ENCODE measurements around the gene CDT1. TPM values are rescaled to one million over a fixed set of nuclear protein-coding genes. Genes with fewer than 3 reads are reported as not detected.

CDT1 gene
- total RNA-seq, 1 experiment from 2014 or later = 16.6 TPM

DNA sequence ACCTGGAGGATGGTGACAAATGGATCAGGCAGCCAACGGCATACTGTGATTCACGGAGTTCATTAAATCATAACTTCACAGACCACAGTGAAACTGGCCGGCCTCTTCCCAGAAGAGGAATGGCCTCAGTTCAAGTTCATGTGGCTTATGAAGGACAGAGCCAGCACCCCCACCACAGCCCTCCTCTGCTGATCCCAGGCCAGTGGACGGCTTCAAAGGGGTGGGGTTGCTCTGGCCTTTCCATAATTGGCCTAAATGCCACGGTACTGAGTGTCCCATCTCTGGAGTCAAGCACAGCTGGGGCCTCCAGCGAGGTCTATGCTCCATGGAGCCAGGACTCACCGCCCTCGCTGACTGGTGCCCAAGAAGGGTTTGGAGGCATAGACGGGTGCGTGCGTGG is 31.8 kb downstream of the CDT1 start:
- no peaks in the 10 kb centered on the region for H3K9me3 Mint-ChIP-seq (ENCODE audit: unreplicated experiment)
- H3K27me3 Mint-ChIP-seq (ENCODE audit: insufficient read depth, unreplicated experiment) = no peaks in the 10 kb centered on the region
- H3K4me1 Mint-ChIP-seq (ENCODE audit: insufficient read depth, unreplicated experiment) = no peaks in the 10 kb centered on the region
- no peak overlapping the region for H3K27ac Mint-ChIP-seq (ENCODE audit: low read depth, unreplicated experiment)
- POLR2A ChIA-PET = interaction anchor here (0.6 to 0.7 kb wide), 3 partner anchors 9 to 391 kb away, joined by 3 to 4 read pairs (median 3); partner anchors contain the start of genes GALNS and TRAPPC2L
- TF ChIP-seq, protein P1, sequence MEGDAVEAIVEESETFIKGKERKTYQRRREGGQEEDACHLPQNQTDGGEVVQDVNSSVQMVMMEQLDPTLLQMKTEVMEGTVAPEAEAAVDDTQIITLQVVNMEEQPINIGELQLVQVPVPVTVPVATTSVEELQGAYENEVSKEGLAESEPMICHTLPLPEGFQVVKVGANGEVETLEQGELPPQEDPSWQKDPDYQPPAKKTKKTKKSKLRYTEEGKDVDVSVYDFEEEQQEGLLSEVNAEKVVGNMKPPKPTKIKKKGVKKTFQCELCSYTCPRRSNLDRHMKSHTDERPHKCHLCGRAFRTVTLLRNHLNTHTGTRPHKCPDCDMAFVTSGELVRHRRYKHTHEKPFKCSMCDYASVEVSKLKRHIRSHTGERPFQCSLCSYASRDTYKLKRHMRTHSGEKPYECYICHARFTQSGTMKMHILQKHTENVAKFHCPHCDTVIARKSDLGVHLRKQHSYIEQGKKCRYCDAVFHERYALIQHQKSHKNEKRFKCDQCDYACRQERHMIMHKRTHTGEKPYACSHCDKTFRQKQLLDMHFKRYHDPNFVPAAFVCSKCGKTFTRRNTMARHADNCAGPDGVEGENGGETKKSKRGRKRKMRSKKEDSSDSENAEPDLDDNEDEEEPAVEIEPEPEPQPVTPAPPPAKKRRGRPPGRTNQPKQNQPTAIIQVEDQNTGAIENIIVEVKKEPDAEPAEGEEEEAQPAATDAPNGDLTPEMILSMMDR (IDR thresholded peaks at IDR 0.05; ENCODE audit: unreplicated experiment) = no peak
- DNase-seq (ENCODE audit: unreplicated experiment) = no peak
- no TSS peak for BruUV-seq (replicated peaks)
- peaks cover 6% of the 10 kb centered on the region for H3K36me3 Mint-ChIP-seq (ENCODE audit: insufficient read depth, unreplicated experiment)
- H3K4me3 Mint-ChIP-seq (ENCODE audit: unreplicated experiment) = no peak overlapping the region
- CTCF ChIA-PET = no interaction called here
- intact Hi-C loops (cut with micrococcal nuclease) = no loop called here

- TF ChIP-seq, protein P1 (IDR thresholded peaks at IDR 0.05; ENCODE audit: unreplicated experiment) = no peak
- H3K4me1 Mint-ChIP-seq (ENCODE audit: insufficient read depth, unreplicated experiment) = no peaks in the 10 kb centered on the region
- H3K36me3 Mint-ChIP-seq (ENCODE audit: insufficient read depth, unreplicated experiment) = peaks cover 6% of the 10 kb centered on the region
- CTCF ChIA-PET = no interaction called here
- DNase-seq (ENCODE audit: unreplicated experiment) = no peak
- H3K27ac Mint-ChIP-seq (ENCODE audit: low read depth, unreplicated experiment) = no peak overlapping the region
- POLR2A ChIA-PET = no interaction called here
- no peaks in the 10 kb centered on the region for H3K9me3 Mint-ChIP-seq (ENCODE audit: unreplicated experiment)
- BruUV-seq (replicated peaks) = no TSS peak
- no peaks in the 10 kb centered on the region for H3K27me3 Mint-ChIP-seq (ENCODE audit: insufficient read depth, unreplicated experiment)
- intact Hi-C loops (cut with micrococcal nuclease) = no loop called here
- H3K4me3 Mint-ChIP-seq (ENCODE audit: unreplicated experiment) = no peak overlapping the region
These were observed 32.2 kb downstream of the CDT1 start for GRCh38 chr16:88835818-88836217.

DNA sequence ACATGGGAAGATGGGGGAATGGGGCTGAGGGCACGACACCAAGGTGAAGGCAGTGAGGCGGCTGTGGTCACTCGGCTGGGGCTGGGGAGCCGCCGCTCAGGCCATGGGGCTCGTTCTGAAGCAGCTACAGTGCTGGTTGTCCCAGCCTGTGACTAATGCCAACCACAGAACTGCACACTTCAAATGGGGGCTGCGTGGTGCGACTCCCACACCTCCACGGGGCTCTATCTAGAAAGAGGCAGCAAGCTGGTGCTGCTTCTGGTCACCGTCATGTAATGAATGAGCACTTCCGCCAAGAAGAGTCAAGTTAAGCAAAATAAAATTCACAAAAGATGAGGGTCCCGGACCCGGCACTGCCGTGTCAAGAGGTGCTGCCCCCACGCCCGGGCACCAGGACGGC is 33.2 kb downstream of the CDT1 start:
- intact Hi-C loops (cut with micrococcal nuclease) = no loop called here
- no peak for DNase-seq (ENCODE audit: unreplicated experiment)
- BruUV-seq (replicated peaks) = no TSS peak
- no peaks in the 10 kb centered on the region for H3K27me3 Mint-ChIP-seq (ENCODE audit: insufficient read depth, unreplicated experiment)
- H3K27ac Mint-ChIP-seq (ENCODE audit: low read depth, unreplicated experiment) = no peak overlapping the region
- peaks cover 3% of the 10 kb centered on the region for H3K36me3 Mint-ChIP-seq (ENCODE audit: insufficient read depth, unreplicated experiment)
- no peak overlapping the region for H3K4me3 Mint-ChIP-seq (ENCODE audit: unreplicated experiment)
- H3K9me3 Mint-ChIP-seq (ENCODE audit: unreplicated experiment) = no peaks in the 10 kb centered on the region
- H3K4me1 Mint-ChIP-seq (ENCODE audit: insufficient read depth, unreplicated experiment) = no peaks in the 10 kb centered on the region
- CTCF ChIA-PET = no interaction called here
- TF ChIP-seq, protein P1 (IDR thresholded peaks at IDR 0.05; ENCODE audit: unreplicated experiment) = no peak
- POLR2A ChIA-PET = no interaction called here

DNA sequence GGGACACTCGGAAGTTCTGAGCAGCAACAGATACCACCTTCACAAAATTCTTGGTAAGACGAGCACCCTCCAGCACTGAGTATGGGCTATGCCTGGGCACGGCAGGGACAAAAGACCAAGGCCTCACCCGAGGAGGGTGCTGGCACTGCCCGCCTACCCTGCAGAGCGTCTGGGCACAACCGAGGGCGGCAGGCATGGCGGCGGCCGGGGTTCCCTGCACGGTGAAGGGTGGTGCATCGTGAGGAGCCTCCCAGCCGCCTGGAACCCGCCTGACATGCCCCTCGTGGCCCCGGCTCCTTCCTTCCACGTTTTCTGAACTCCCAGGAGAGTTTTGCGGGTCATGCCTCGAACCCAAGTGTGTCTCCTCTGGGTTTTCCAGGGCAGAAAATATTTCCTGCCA is 34.2 kb downstream of the CDT1 start:
- intact Hi-C loops (cut with micrococcal nuclease) = no loop called here

More for the DNA sequence above, 34.2 kb downstream of the CDT1 start:
- Mint-ChIP-seq H3K27ac (ENCODE audit: low read depth, unreplicated experiment) (no peak overlapping the region), H3K4me3 (ENCODE audit: unreplicated experiment) (no peak overlapping the region), H3K27me3 (ENCODE audit: insufficient read depth, unreplicated experiment) (no peaks in the 10 kb centered on the region), H3K9me3 (ENCODE audit: unreplicated experiment) (no peaks in the 10 kb centered on the region), H3K36me3 (ENCODE audit: insufficient read depth, unreplicated experiment) (peaks cover 6% of the 10 kb centered on the region), H3K4me1 (ENCODE audit: insufficient read depth, unreplicated experiment) (no peaks in the 10 kb centered on the region)
- CTCF ChIA-PET = interaction anchor here (0.6 kb wide), 1 partner anchor 60 kb away, joined by 4 read pairs; no protein-coding TSS in a partner anchor
- no TSS peak for BruUV-seq (replicated peaks)
- no peak for DNase-seq (ENCODE audit: unreplicated experiment)
- POLR2A ChIA-PET = no interaction called here
- TF ChIP-seq, protein P1 (IDR thresholded peaks at IDR 0.05; ENCODE audit: unreplicated experiment) = no peak

Data from MCF 10A (cell line).